ENCODE results near the gene MYL2. TPM values are rescaled to one million over a fixed set of nuclear protein-coding genes. Genes with fewer than 3 reads are reported as not detected.

The MYL2 gene
- polyA plus RNA-seq, 1 donor (not counting 4 experiments of a cell fraction or from before 2014, with no cell fraction given) = 0.08 TPM

- H3K79me2 ChIP-seq (ENCODE audit: control insufficient read depth, insufficient read depth, low read length) = no peaks in the 10 kb centered on the region
- H3K9me3 ChIP-seq (ENCODE audit: control insufficient read depth, low read depth, low read length) = no peaks in the 10 kb centered on the region
- peak overlapping the region in 1 of 3 experiments; percentile 24 for H3K4me3 ChIP-seq (ENCODE audit: control insufficient read depth in 2 of 3, extremely low read depth in 1 of 3, insufficient read depth in 2 of 3, low read depth in 1 of 3, low read length in 3 of 3)
- no peaks in the 10 kb centered on the region for H3K9me1 ChIP-seq (ENCODE audit: control insufficient read depth, extremely low read depth, insufficient read depth, low read length)
- no peak for DNase-seq (ENCODE audit: low read depth, low spot score)
- no peak overlapping the region for H3K9ac ChIP-seq (ENCODE audit: control insufficient read depth, extremely low read depth, insufficient read depth, low read length)
- H4K20me1 ChIP-seq (ENCODE audit: control insufficient read depth, extremely low read depth, insufficient read depth, low read length) = no peaks in the 10 kb centered on the region
- peak overlapping the region; percentile 66 for H2AFZ ChIP-seq (ENCODE audit: control insufficient read depth, low read length)
- dilution Hi-C loops (cut with MboI; ENCODE audit: extremely low pct_ligation_motif_present, low sequenced_read_pairs) = no loop called here
- H3K27ac ChIP-seq (ENCODE audit: control insufficient read depth, insufficient read depth, low read length) = no peak overlapping the region
- H3K4me1 ChIP-seq (ENCODE audit: control insufficient read depth, extremely low read depth, insufficient read depth, low read length) = peaks cover 21% of the 10 kb centered on the region
- H3K36me3 ChIP-seq (ENCODE audit: control insufficient read depth in 2 of 2, extremely low read depth in 1 of 2, insufficient read depth in 2 of 2, low read length in 2 of 2) = no peaks in the 10 kb centered on the region
- TF ChIP-seq CTCF (optimal IDR thresholded peaks at IDR 0.05 in 1 of 3, IDR thresholded peaks at IDR 0.05 in 1 of 3, conservative IDR thresholded peaks at IDR 0.05 in 1 of 3; ENCODE audit: extremely low read depth in 1 of 3, insufficient read depth in 2 of 3, low read length in 3 of 3) = no peak
- TF ChIP-seq EZH2 (IDR thresholded peaks at IDR 0.05; ENCODE audit: low read length) = no peak
- peak overlapping the region; percentile 81 for H3K4me2 ChIP-seq (ENCODE audit: control insufficient read depth, extremely low read depth, insufficient read depth, low read depth, low read length)
- no peak for FAIRE-seq
- H3K27me3 ChIP-seq (ENCODE audit: control insufficient read depth, extremely low read depth, insufficient read depth, low read length) = peaks cover 2% of the 10 kb centered on the region
Observed at GRCh38 chr12:110893956-110894355, 26.4 kb downstream of the MYL2 start.

GRCh38 chr12:110889361-110889760 lies 31.0 kb downstream of the MYL2 start:
- Histone ChIP-seq H3K4me3 (ENCODE audit: control insufficient read depth in 2 of 3, extremely low read depth in 1 of 3, insufficient read depth in 2 of 3, low read depth in 1 of 3, low read length in 3 of 3) (no peak overlapping the region), H3K9ac (ENCODE audit: control insufficient read depth, extremely low read depth, insufficient read depth, low read length) (no peak overlapping the region), H3K9me1 (ENCODE audit: control insufficient read depth, extremely low read depth, insufficient read depth, low read length) (no peaks in the 10 kb centered on the region), H3K79me2 (ENCODE audit: control insufficient read depth, insufficient read depth, low read length) (no peaks in the 10 kb centered on the region), H3K4me2 (ENCODE audit: control insufficient read depth, extremely low read depth, insufficient read depth, low read depth, low read length) (no peak overlapping the region), H3K27ac (ENCODE audit: control insufficient read depth, insufficient read depth, low read length) (no peak overlapping the region), H3K36me3 (ENCODE audit: control insufficient read depth in 2 of 2, extremely low read depth in 1 of 2, insufficient read depth in 2 of 2, low read length in 2 of 2) (no peaks in the 10 kb centered on the region), H3K4me1 (ENCODE audit: control insufficient read depth, extremely low read depth, insufficient read depth, low read length) (peaks cover 9% of the 10 kb centered on the region), H4K20me1 (ENCODE audit: control insufficient read depth, extremely low read depth, insufficient read depth, low read length) (no peaks in the 10 kb centered on the region), H3K9me3 (ENCODE audit: control insufficient read depth, low read depth, low read length) (no peaks in the 10 kb centered on the region), H3K27me3 (ENCODE audit: control insufficient read depth, extremely low read depth, insufficient read depth, low read length) (peaks cover 2% of the 10 kb centered on the region), H2AFZ (ENCODE audit: control insufficient read depth, low read length) (no peak overlapping the region)
- TF ChIP-seq EZH2 (IDR thresholded peaks at IDR 0.05; ENCODE audit: low read length) (no peak), CTCF (optimal IDR thresholded peaks at IDR 0.05 in 1 of 3, IDR thresholded peaks at IDR 0.05 in 1 of 3, conservative IDR thresholded peaks at IDR 0.05 in 1 of 3; ENCODE audit: extremely low read depth in 1 of 3, insufficient read depth in 2 of 3, low read length in 3 of 3) (no peak)
- dilution Hi-C loops (cut with MboI; ENCODE audit: extremely low pct_ligation_motif_present, low sequenced_read_pairs) = no loop called here
- DNase-seq (ENCODE audit: low read depth, low spot score) = no peak
- FAIRE-seq = no peak
